HepG2 (cell line): ENCODE data around the gene WDR19. TPM values are rescaled to one million over a fixed set of nuclear protein-coding genes. Genes with fewer than 3 reads are reported as not detected.

ENCODE experiments used
- FOXM1 ChIP-seq: sonication (generic); formaldehyde crosslinking; IDR thresholded peaks from 2 replicates; pipeline ENCODE4 v1.5.0; 2020; ENCODE audit warnings: missing genetic modification reagents
- KDM5B ChIP-seq: sonication (generic); formaldehyde crosslinking; IDR thresholded peaks from 2 replicates; pipeline ENCODE4 v1.4.0; 2020; ENCODE audit warnings: missing genetic modification reagents, mild to moderate bottlenecking, borderline replicate concordance
- PHB2 ChIP-seq: fragments of 450-650 bp; IDR thresholded peaks from 2 replicates; pipeline ENCODE4 v1.6.1; 2018; ENCODE audit not compliant: partially characterized antibody
- SMARCE1 ChIP-seq: fragments of 450-650 bp; IDR thresholded peaks from 2 replicates; pipeline ENCODE4 v1.6.1; 2017; ENCODE audit warnings: borderline replicate concordance
- TCF7 ChIP-seq: sonication (generic); IDR thresholded peaks from 2 replicates; pipeline ENCODE4 v1.6.1; 2016; ENCODE audit warnings: antibody characterized with exemption, low read depth
- ZBTB38 ChIP-seq: sonication (generic); formaldehyde crosslinking; IDR thresholded peaks from 2 replicates; pipeline ENCODE4 v1.5.1; 2020; ENCODE audit warnings: mild to moderate bottlenecking, missing genetic modification reagents
- ZNF20 ChIP-seq: sonication (generic); formaldehyde crosslinking; IDR thresholded peaks from 2 replicates; pipeline ENCODE4 v1.4.0; 2020; ENCODE audit warnings: mild to moderate bottlenecking, moderate library complexity, missing genetic modification reagents
- ZNF263 ChIP-seq: sonication (generic); formaldehyde crosslinking; IDR thresholded peaks from 2 replicates; pipeline ENCODE4 v1.4.0; 2020; ENCODE audit warnings: missing genetic modification reagents
- ZNF337 ChIP-seq: sonication (generic); formaldehyde crosslinking; IDR thresholded peaks from 2 replicates; pipeline ENCODE4 v1.5.1; 2020; ENCODE audit warnings: missing genetic modification reagents, low read depth, mild to moderate bottlenecking, borderline replicate concordance
- ZNF576 ChIP-seq: sonication (generic); formaldehyde crosslinking; IDR thresholded peaks from 2 replicates; pipeline ENCODE4 v1.4.0; 2020; ENCODE audit warnings: mild to moderate bottlenecking, missing genetic modification reagents
- ZNF629 ChIP-seq: sonication (generic); formaldehyde crosslinking; conservative IDR thresholded peaks from 2 replicates; pipeline ENCODE4 v1.5.0; 2020; ENCODE audit warnings: missing genetic modification reagents
- ZNF691 ChIP-seq: sonication (generic); formaldehyde crosslinking; IDR thresholded peaks from 2 replicates; pipeline ENCODE4 v1.4.0; 2020; ENCODE audit warnings: missing genetic modification reagents, low read depth, mild to moderate bottlenecking, borderline replicate concordance
- ZNF704 ChIP-seq: sonication (generic); formaldehyde crosslinking; IDR thresholded peaks from 2 replicates; pipeline ENCODE4 v1.8.1; 2023; ENCODE audit warnings: mild to moderate bottlenecking, inconsistent platforms, moderate library complexity, missing genetic modification reagents, borderline replicate concordance
- ZSCAN21 ChIP-seq: sonication (generic); formaldehyde crosslinking; IDR thresholded peaks from 2 replicates; pipeline ENCODE4 v1.8.0; 2022; ENCODE audit warnings: mild to moderate bottlenecking, missing genetic modification reagents, moderate library complexity, borderline replicate concordance
- polyA plus RNA-seq, 8 experiments: library from polyadenylated mRNA; depleted of rRNA in 3 of 8; stranded (reverse) in 7 of 8; unstranded in 1 of 8; fragments of >200 nt; fragmentation: Illumina TruSeq in 4 of 8; extraction: Trizol in 4 of 8; gene quantifications; 2 replicates each; pipeline versions ENCODE4 v1.2.1 to v1.2.3, GENCODE V29; 2011 to 2016; ENCODE audit warnings: low read depth in 4 of 8, missing spikeins in 1 of 8, mixed read lengths in 1 of 8; ENCODE audit not compliant: insufficient read depth in 1 of 8
- total RNA-seq, 5 experiments: library from RNA; depleted of rRNA; stranded (reverse); fragments of >200 nt; fragmentation: Illumina TruSeq; extraction: Trizol; gene quantifications; 2 replicates each; pipeline ENCODE4 v1.2.3, GENCODE V29; 2016; ENCODE audit warnings: low read depth in 1 of 5
- TF ChIP-seq, protein P1 (sequence below): sonication (generic); formaldehyde crosslinking; IDR thresholded peaks from 2 replicates; pipeline ENCODE4 v1.4.0; 2020; ENCODE audit warnings: low read depth, missing genetic modification reagents
- TF ChIP-seq, protein P2 (sequence below): sonication (generic); formaldehyde crosslinking; IDR thresholded peaks from 2 replicates; pipeline ENCODE4 v1.4.0; 2020; ENCODE audit warnings: missing genetic modification reagents, borderline replicate concordance
- TF ChIP-seq, protein P3 (sequence below): sonication (generic); formaldehyde crosslinking; IDR thresholded peaks from 2 replicates; pipeline ENCODE4 v1.5.0; 2020; ENCODE audit warnings: mild to moderate bottlenecking, missing genetic modification reagents

The WDR19 gene
- total and polyA plus RNA-seq, 2 of the 13 experiments (the other 11 are each of a cell fraction or from before 2014, with no cell fraction given) = 22.9 to 34.1 TPM

GRCh38 chr4:39274503-39274902 is 92.2 kb downstream of the WDR19 start (continued):
- TF ChIP-seq, protein P1, sequence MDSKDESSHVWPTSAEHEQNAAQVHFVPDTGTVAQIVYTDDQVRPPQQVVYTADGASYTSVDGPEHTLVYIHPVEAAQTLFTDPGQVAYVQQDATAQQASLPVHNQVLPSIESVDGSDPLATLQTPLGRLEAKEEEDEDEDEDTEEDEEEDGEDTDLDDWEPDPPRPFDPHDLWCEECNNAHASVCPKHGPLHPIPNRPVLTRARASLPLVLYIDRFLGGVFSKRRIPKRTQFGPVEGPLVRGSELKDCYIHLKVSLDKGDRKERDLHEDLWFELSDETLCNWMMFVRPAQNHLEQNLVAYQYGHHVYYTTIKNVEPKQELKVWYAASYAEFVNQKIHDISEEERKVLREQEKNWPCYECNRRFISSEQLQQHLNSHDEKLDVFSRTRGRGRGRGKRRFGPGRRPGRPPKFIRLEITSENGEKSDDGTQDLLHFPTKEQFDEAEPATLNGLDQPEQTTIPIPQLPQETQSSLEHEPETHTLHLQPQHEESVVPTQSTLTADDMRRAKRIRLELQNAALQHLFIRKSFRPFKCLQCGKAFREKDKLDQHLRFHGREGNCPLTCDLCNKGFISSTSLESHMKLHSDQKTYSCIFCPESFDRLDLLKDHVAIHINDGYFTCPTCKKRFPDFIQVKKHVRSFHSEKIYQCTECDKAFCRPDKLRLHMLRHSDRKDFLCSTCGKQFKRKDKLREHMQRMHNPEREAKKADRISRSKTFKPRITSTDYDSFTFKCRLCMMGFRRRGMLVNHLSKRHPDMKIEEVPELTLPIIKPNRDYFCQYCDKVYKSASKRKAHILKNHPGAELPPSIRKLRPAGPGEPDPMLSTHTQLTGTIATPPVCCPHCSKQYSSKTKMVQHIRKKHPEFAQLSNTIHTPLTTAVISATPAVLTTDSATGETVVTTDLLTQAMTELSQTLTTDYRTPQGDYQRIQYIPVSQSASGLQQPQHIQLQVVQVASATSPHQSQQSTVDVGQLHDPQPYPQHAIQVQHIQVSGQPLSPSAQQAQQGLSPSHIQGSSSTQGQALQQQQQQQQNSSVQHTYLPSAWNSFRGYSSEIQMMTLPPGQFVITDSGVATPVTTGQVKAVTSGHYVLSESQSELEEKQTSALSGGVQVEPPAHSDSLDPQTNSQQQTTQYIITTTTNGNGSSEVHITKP (CRISPR knock-in tag) = no peak
- TF ChIP-seq ZNF629 (CRISPR knock-in tag) (peak; percentile 44; the same call in 1 of the 2 replicates), ZNF691 (CRISPR knock-in tag) (no peak), ZNF704 (no peak), SMARCE1 (no peak), ZNF337 (CRISPR knock-in tag) (no peak), ZNF20 (no peak), ZSCAN21 (CRISPR knock-in tag) (no peak), ZNF576 (no peak), PHB2 (no peak), ZBTB38 (CRISPR knock-in tag) (0 out of 2 replicates have a peak, but pooled peaks have one; percentile 46), FOXM1 (no peak), KDM5B (CRISPR knock-in tag) (no peak), TCF7 (peak; percentile 61), ZNF263 (0 out of 2 replicates have a peak, but pooled peaks have one; percentile 15)
- TF ChIP-seq, protein P2, sequence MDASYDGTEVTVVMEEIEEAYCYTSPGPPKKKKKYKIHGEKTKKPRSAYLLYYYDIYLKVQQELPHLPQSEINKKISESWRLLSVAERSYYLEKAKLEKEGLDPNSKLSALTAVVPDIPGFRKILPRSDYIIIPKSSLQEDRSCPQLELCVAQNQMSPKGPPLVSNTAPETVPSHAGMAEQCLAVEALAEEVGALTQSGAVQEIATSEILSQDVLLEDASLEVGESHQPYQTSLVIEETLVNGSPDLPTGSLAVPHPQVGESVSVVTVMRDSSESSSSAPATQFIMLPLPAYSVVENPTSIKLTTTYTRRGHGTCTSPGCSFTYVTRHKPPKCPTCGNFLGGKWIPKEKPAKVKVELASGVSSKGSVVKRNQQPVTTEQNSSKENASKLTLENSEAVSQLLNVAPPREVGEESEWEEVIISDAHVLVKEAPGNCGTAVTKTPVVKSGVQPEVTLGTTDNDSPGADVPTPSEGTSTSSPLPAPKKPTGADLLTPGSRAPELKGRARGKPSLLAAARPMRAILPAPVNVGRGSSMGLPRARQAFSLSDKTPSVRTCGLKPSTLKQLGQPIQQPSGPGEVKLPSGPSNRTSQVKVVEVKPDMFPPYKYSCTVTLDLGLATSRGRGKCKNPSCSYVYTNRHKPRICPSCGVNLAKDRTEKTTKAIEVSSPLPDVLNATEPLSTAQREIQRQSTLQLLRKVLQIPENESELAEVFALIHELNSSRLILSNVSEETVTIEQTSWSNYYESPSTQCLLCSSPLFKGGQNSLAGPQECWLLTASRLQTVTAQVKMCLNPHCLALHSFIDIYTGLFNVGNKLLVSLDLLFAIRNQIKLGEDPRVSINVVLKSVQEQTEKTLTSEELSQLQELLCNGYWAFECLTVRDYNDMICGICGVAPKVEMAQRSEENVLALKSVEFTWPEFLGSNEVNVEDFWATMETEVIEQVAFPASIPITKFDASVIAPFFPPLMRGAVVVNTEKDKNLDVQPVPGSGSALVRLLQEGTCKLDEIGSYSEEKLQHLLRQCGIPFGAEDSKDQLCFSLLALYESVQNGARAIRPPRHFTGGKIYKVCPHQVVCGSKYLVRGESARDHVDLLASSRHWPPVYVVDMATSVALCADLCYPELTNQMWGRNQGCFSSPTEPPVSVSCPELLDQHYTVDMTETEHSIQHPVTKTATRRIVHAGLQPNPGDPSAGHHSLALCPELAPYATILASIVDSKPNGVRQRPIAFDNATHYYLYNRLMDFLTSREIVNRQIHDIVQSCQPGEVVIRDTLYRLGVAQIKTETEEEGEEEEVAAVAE (CRISPR knock-in tag) = no peak
- TF ChIP-seq, protein P3, sequence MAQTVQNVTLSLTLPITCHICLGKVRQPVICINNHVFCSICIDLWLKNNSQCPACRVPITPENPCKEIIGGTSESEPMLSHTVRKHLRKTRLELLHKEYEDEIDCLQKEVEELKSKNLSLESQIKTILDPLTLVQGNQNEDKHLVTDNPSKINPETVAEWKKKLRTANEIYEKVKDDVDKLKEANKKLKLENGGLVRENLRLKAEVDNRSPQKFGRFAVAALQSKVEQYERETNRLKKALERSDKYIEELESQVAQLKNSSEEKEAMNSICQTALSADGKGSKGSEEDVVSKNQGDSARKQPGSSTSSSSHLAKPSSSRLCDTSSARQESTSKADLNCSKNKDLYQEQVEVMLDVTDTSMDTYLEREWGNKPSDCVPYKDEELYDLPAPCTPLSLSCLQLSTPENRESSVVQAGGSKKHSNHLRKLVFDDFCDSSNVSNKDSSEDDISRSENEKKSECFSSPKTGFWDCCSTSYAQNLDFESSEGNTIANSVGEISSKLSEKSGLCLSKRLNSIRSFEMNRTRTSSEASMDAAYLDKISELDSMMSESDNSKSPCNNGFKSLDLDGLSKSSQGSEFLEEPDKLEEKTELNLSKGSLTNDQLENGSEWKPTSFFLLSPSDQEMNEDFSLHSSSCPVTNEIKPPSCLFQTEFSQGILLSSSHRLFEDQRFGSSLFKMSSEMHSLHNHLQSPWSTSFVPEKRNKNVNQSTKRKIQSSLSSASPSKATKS (CRISPR knock-in tag) = no peak
